Stimulated activated CD8-positive, alpha-beta memory T cell treated with anti-CD3 and anti-CD28 coated beads, Interleukin-12 subunit alpha, Interleukin-12 subunit beta, amount 100 ng/mL, for 4 hours (primary cell): ENCODE data around the gene NELFCD.
"Not testable (repeated sequence)": the region's sequence is repeated elsewhere in the genome, so short reads cannot be mapped to it uniquely, and the experiment has no call there.

ENCODE experiments used
- DNase-seq: peaks from one replicate; pipeline ENCODE4 v3.0.0-alpha.2; 2020; ENCODE audit warnings: low read depth

The NELFCD gene

DNA sequence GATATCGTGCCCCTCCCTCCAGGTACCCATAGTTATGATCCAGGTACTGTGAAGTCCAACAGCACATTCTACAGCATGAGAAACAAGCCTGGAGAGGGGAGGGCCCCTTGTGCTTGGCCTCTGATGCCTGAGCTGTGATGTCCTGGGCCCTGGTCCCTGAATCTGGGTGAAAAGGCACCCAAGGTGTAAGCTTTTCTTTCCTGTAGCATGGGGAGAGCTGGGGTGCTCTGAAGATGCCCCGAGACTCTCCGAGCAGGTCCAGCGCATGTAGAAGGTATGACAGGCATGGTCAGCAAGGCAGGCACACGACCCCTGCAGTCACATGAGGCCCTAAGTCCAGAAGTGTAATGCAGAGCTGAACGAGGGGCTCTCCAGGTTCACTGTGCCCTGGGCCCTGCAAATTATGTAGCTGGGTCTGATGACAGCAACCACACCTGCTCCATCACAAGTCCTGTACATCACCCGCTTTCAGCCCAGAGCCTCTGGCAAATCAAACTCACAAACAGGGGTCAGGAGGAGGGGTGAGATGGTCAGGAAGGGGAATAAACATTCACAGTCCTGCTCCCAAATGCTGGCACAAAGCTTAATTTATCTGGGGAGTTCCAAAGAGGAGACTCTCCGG, 27.8 kb downstream of the NELFCD start:
- DNase-seq: no peak

DNA sequence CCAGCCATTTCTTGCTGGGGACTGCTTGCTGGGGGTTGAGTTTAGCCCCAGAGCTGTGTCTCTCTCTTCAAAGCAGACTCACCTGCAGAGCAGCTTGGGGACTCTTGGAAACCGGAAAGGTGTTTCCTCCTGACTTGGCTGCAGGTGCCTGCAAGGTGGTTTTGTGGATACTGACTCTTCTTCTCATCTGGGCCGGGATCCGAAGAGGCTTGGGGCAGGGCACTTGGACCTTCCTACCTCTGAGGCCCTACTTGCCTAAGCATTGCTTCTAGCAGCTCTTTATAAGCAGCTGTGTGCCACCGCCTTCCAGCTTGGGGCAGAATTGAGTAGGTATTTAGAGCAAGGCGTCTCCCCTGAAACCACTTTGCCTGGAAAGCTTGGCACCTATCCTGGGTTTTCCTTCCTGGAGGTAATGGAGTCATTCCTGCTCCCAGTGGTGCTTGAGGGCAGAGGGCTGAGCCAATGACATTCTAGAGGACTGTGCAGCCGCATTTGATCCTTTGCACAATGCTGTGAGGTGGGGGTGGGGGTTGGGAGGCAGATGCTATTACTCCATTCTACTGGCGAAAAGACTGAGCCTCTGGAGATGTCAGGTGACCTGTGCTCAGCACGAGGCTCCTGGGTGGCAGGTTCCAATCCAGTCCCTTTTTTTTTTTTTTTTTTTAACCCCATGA, 29.4 kb downstream of the NELFCD start:
- DNase-seq: no peak

DNA sequence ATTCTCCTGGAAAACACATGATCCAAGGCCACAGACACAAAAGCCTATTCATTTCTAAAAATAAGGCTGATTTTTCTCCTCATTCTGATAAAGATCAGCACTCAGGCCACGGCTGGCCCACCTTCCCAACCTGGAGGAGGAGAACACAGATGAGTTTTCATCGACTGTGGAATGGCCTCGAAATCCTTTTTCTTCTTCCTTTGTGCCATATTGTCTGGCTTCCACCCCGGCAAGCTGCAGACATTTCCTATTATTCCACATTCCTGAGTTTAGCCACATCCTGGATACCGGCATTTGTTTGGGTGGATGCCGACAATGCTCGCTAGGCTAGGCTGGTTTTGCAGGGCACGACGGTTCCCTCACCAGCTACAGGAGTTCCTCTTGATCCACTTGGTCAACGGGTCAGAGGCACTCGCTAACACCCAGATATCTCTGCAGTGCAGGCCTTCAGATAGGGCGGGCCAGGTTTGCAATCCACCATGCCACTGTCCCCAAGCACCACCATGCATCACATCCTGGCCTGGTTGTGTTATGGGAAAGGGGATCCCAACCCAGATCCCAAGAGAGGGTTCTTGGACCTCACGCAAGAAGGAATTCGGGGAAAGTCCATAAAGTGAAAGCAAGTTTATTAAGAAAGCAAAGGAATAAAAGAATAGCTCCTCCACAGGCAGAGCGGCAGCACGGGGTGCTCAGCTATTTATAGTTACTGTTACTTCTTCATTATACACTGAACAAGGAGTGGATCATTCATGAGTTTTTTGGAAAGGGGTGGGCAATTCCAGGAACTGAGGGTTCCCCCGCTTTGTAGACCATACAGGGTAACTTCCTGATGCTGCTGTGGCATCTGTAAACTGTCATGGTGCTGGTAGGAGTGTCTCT, 30.2 kb downstream of the NELFCD start:
- DNase-seq: no peak

DNA sequence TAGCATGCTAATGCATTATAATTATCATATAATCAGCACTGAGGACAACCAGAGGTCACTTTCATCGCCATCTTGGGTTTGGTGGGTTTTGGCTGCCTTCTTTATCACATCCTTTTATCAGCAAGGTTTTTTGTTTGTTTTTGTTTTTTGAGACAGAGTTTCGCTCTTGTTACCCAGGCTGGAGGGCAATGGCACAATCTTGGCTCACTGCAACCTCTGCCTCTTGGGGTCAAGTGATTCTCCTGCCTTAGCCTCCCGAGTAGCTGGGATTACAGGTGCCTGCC, 30.8 kb downstream of the NELFCD start:
- DNase-seq: not testable (repeated sequence)

DNA sequence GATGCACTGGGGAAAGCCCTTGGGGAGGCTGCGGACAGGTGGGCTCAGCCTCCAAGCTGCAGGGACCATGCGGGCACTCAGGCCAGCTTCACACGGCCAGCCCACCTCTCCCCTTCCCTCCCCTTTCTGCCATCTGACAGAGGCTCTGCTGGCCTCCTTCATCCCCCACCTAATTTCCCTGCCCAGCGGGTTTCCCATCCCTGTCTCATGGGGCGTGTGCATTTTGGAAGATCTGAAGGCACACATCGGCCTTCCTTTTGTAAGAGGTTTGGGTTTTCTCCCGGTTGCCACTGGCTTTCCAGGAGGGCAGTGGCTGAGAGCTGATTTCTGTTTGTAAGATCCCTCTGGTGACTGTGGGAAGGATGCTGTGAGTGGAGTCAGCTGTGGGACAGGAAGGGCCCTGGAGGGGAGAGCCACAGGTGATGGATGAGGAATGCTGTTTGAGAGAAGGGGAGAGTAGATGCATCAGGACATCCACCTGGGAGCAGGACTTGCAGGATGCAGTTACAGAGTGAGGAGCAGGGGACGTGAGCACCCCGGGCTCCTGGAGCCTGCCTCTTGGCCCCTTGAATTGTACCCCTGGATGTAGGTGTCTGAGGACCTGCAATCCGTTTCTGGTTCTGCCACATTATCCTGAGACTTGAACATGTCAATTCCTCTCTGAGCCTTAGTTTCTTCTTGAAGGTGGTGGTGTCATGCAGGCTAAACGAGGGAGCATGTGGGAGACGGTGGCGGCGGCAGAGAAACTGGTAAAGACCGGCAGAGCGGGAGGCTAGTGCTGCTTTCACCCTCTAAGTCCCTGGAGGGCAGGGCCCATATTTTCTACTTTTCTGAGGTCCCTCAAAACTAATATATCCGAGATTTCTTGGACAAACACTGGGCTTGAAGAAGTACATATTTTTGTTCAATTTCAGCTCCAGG, 32.2 kb downstream of the NELFCD start:
- DNase-seq: no peak

DNA sequence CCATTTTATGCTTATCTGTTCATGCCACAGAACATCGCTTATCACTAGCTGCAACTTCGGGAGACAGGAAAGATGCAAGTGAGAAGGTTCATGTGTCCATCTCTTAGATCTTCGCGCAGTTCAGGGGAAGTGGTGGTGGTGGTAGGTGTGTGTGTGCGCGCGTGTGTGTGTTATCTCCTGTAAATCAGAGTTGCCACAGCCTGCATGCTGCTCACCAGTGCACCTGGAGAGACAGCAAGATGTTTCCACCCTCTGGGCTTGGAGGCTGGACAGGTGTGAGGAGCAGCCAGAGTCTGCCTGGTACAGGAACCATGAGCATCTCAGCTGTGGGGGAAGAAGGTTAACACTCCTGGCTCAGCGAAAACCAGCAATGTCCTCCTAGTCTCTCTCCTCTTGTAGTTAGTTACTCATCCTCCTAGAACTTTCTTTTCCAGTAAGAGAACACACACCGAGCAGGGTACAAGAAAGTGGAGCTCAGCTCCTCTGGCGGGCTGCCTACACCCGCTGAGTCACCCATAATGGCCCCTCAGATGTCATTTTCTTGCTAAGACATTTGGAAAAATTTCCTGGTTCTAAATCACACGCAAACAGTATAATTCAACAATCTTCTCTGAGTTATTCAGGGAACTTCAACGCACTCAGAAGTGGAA, 33.0 kb downstream of the NELFCD start:
- no peak for DNase-seq

DNA sequence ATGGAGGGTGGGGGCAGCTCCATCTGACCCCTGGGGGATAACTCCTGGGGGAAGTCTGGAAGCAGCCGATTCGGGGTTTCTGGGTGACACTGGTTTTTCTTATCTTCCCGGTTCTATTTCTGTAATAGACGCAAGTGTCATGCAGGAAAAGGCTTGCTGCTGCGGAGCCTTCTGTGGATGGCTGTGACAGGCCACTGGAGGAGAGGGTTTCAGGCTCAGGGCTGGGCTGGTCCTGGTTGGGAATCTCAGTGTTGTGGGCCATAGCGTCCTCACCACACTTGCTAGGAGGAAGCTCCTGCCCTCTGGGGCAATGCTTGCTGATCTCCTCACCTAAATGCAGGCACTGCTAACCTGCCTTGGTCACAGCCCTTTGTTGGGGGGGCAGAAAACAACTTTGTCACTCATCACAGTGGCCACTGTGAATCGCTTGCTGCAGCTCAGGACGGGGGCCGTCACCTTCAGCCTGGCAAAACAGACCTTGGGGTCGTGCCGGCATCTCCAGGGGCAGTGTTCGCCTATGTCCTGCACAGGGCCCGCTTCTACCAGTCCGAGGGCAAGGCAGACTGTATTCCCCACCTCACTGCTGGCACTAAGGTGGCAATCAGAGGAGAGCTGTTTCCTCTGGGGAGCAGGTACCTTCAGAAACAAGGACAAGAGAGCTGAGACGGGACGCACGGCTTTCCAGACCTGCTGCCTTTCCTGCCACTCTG, 33.8 kb downstream of the NELFCD start:
- DNase-seq: no peak

DNA sequence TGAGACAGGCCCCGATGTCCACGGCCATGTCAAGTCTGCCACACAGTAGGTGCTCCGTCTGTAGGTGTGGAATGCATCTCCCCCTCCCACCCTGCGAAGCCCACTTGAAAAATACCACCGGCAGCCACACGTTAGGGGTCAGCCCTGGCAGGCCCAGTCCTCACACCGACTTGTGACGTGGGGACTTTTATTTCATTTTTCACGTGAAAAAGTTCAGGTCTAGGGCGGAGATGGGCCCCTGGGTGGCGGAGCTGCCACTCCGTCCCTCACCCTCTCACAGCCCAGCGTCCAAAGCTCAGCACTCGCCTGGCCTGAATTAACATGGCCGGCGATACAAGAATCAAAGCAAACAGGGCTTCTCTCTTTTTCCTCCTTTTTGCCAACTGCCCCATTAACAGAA, 34.4 kb downstream of the NELFCD start:
- no peak for DNase-seq

DNA sequence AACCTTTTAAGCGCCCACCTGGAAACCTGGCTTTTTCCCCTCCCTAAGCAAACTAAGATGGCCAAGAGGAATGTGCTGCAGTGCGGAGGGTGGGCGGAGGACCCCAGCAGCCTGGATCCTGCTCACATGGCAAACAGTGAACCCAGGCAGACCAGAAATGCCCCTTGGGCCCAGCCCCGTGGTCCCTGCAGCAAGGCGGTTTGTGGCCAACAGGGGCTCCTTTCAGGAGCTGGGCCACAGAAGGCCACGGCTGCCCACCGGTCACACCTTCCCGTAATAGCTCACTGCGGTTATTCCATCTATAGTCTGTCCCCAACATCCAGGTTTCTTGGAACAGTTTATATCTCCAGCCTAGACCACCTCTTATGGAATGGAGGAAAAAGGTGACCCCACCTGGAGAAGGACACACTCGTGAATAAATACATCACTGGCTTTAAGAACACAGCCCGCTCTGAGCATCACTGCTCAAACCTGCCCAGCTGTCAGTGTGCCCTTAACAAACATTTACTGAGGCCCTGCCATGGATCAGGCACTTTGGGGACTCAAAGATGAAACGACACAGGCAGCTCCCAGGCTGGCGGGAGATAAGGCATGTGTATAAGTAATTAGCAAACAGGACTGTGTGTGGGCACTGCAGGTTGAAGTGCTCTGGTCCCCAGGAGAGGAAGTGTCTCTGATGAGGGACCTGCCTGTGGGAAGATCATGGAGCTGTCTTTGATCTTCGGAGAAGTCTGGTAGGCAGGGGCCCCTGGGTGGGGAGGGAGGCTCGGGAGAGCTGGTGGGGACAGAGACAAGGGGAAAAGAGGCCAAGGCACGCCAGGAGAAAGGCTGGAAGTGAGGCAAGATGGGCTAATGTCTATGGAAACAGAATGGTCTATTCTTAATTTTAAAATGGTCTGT, 35.0 kb downstream of the NELFCD start:
- no peak for DNase-seq

DNA sequence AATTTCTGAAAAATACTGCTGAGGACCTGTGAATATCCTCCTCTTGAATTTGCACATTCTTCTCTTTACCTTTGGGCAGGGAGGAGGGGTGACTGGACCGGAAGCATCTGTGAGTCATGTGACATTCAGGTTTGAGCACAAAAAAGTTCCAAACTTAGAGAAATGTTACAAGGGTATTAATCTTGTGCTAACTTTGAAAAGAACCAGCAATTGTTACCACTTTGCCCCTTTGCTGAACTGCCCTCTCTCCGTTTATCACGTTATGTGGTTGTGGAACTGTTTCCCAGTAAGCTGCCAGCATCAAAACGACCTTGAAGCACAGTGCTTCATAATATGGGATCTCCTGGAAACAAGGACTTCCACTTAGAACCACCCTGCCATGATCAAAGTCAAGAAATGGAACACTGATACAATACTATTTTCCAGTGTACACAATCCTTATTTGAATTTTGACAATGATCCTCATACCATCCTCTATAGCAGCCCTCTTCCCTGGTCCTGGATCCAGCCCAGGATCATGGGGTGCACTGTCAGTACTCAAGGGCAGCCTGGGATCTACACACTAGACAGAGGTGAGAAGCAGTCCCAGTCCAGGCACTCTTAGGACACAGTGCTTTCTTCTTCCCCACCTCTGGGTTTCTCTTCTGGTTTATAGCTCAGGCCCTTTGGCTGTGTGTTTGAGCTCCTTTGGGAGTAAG, 35.9 kb downstream of the NELFCD start:
- DNase-seq: no peak

DNA sequence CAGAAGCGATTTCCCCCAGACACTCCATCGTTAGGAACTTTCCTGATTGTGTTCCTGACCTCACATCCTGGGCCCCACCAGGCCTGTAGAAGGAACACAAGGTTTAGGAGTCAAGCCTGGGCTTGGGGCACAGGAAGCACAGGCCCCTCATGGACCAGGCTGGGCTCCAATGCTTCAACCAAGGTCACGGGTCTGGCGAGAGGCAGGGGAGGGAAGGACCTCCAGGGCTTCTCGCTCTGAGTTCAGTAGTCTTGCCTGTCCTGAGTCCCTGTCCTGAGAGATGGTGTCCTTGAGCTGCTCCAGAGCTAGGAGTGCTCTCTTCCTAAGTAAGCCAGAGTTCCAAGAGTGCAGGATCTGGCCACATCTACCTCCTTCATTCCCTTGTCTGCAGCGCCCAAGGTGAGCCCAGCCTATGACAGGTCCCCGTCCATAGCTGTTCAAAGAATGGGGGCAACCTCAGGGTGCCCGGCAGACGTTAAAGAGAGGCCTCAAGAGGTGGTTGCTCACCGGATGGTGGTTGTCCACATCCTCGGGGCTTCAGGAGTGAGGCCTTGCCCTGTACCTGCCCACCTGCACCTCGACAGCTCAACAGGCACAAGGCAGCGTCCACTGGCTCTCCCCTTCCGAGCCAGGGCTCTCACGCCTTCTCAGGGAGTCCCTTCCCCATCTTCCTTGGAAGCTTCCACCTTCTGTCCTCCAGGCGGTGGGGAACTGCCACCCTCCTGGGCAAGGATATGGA, 36.6 kb downstream of the NELFCD start:
- DNase-seq: no peak

DNA sequence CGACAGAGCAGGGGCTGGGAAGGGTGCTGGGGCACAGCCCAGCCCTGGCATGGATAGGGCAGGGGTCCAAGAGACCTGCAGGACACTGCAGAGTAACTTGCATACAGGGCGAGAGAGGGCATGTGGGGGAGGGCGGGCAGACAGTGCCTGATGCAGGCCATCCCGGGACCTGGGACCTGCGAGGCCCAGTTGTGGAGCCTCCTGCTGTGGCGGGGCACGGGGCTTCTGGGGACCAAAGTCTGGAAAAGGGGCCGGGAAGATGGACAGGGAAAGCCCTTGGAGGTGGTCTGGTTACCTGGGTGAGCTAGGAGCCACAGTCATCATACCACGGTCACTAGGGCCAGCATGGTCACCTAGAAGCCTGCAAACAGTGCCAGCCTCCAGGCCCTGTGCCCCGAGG, 37.8 kb downstream of the NELFCD start:
- no peak for DNase-seq

DNA sequence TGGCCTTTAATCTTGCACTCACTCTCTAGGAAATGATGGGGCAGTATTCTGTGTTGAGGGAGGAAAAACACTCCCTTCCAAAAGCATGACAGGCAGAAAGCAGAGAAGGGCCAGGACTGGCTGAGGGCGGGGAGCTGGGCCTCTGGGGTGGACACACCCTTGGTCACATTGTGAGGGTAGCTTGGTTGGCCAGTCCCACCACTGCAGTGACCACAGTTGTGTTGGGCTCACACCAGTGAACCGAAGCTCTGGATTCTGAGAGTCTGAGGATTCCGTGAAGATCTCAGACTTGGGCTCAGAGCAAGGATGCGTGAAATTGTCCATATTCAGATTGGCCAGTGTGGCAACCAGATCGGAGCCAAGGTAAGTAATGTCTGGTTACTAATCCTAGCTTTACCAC, 38.2 kb downstream of the NELFCD start, which contains the start of gene TUBB1:
Gene TUBB1 (plus strand): TSS at position 213 of the 400 bp plus-strand sequence. CDS start 94 bp downstream, at position 307.
- DNase-seq: no peak

DNA sequence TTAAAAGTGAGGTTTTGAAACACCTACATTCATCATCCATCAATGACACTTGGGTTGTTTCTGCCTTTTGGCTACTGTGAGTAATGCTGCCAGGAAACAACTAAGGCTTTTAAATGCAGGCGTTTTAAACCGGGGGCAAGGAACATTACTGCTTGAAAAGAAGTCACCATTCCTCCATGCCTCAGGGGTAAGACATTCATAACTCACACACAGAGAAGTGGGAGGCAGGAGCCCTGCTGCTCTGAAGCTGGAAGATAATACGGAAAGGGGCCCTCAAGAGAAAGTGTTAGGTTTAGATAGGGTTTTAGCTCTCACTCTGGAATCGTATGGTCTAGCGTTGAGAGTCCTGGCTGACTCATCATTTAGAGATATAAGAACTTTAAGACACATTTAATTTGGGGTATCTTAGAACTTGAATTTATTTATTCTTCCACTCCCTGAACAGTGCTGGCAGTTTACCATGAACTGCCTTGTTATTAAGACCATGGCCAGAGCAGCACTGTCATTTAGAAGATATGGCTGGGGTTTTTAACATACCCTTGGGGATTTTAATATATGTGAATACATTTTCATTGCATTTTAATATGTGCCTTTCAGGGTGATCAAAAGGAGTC, 40.0 kb downstream of the NELFCD start:
- no peak for DNase-seq

DNA sequence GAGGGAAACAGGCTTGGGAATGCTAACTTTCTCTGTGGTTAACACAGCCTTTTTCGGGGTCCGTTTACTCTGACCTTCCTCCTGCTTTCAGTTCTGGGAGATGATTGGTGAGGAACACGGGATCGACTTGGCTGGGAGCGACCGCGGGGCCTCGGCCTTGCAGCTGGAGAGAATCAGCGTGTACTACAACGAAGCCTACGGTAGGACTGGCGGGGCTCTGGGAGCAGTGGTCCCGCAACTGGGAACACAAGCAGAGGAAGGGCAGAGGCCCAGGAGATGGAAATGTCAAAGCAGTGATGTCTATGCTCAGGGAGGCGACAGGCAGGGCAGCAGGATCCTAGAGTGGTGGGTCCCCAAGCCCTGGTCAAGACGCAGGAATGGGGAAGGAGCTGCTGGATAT, 41.7 kb downstream of the NELFCD start:
- no peak for DNase-seq

DNA sequence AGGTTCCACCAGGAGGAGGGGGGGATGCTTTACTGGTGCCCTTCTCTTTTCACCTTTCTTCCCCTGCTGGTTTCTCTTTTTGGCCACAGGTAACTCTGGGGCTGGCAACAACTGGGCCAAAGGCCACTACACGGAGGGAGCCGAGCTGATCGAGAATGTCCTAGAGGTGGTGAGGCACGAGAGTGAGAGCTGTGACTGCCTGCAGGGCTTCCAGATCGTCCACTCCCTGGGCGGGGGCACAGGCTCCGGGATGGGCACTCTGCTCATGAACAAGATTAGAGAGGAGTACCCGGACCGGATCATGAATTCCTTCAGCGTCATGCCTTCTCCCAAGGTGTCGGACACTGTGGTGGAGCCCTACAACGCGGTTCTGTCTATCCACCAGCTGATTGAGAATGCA, 42.6 kb downstream of the NELFCD start:
- no peak for DNase-seq

DNA sequence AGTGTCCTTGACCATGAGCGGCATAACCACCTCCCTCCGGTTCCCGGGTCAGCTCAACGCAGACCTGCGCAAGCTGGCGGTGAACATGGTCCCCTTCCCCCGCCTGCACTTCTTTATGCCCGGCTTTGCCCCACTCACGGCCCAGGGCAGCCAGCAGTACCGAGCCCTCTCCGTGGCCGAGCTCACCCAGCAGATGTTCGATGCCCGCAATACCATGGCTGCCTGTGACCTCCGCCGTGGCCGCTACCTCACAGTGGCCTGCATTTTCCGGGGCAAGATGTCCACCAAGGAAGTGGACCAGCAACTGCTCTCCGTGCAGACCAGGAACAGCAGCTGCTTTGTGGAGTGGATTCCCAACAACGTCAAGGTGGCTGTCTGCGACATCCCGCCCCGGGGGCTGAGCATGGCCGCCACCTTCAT, 43.1 kb downstream of the NELFCD start:
- DNase-seq: no peak

DNA sequence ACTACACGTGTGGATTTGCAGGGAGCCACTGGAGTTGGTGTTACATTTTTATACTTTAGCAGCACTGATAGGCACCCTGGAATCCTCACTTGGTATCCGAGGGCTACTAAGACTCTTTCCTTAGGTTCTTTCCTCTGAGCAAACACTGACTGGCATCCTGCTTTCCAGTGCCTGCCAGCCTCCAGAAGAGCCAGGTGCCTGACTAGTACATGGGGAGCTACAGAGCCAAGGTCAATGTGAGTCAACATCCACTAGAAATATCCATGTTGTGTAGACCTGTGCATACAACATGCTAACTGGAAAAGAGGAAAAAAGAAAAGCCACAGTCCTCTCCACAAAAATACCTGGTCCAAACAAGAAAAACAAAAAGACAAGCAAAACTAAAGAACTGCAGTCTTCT, 44.0 kb downstream of the NELFCD start:
- DNase-seq: no peak
